G401.6 (cell line): ENCODE results near the gene IGIP.
A peak's percentile ranks its signal among the peaks of the same experiment; 100 is the strongest.
"Not testable (repeated sequence)": the region's sequence is repeated elsewhere in the genome, so short reads cannot be mapped to it uniquely, and the experiment has no call there.

ENCODE experiments used
- FAIRE-seq: peaks from 2 replicates; lab custom pipeline; 2012; peaks lifted over from hg19 to GRCh38; lab: Jason Lieb, UNC

IGIP gene

GRCh38 chr5:140142856-140143255 lies 17.1 kb downstream of the IGIP start:
- no peak for FAIRE-seq

GRCh38 chr5:140143521-140144258 lies 18.0 kb downstream of the IGIP start:
- no peak for FAIRE-seq

- FAIRE-seq = no peak
These were observed 19.5 kb downstream of the IGIP start for GRCh38 chr5:140145256-140145655.

- FAIRE-seq = no peak
These were observed 20.2 kb downstream of the IGIP start for GRCh38 chr5:140145818-140146522.

- FAIRE-seq = no peak
These were observed 20.7 kb downstream of the IGIP start for GRCh38 chr5:140146523-140146842.

- FAIRE-seq = no peak
These were observed 21.7 kb downstream of the IGIP start for GRCh38 chr5:140147460-140147859.

GRCh38 chr5:140148508-140148907 lies 22.8 kb downstream of the IGIP start:
- no peak for FAIRE-seq

- no peak for FAIRE-seq
These were observed 24.5 kb downstream of the IGIP start for GRCh38 chr5:140150201-140150600.

GRCh38 chr5:140151144-140152021 lies 25.6 kb downstream of the IGIP start:
- no peak for FAIRE-seq

GRCh38 chr5:140152022-140152999 lies 26.6 kb downstream of the IGIP start:
- no peak for FAIRE-seq

- FAIRE-seq = no peak
These were observed 27.5 kb downstream of the IGIP start for GRCh38 chr5:140153255-140153654.

GRCh38 chr5:140153905-140154304 lies 28.2 kb downstream of the IGIP start:
- FAIRE-seq = no peak

GRCh38 chr5:140154710-140155381 lies 29.1 kb downstream of the IGIP start:
- not testable (repeated sequence) for FAIRE-seq

- FAIRE-seq = peak; percentile 86
These were observed 31.5 kb downstream of the IGIP start for GRCh38 chr5:140157032-140157781.

- no peak for FAIRE-seq
These were observed 33.5 kb downstream of the IGIP start for GRCh38 chr5:140159014-140159927.

- no peak for FAIRE-seq
These were observed 36.5 kb downstream of the IGIP start for GRCh38 chr5:140162275-140162674.

GRCh38 chr5:140162781-140163180 lies 37.0 kb downstream of the IGIP start:
- FAIRE-seq = no peak

- FAIRE-seq = no peak
These were observed 39.6 kb downstream of the IGIP start for GRCh38 chr5:140165101-140165922.

- FAIRE-seq = no peak
These were observed 40.2 kb downstream of the IGIP start for GRCh38 chr5:140165923-140166270.
